Endothelial cell of umbilical vein (primary cell): ENCODE results near the gene SSR1. TPM values are rescaled to one million over a fixed set of nuclear protein-coding genes. Genes with fewer than 3 reads are reported as not detected.
"Not testable (repeated sequence)": the region's sequence is repeated elsewhere in the genome, so short reads cannot be mapped to it uniquely, and the experiment has no call there.

Source experiments
- Bru-seq: library from RNA; stranded (reverse); fragments of 400-500 nt; gene quantifications from one replicate; lab custom pipeline; 2021; lab: Mats Ljungman, UMichigan
- BruChase-seq, 2 experiments: library from RNA; stranded (reverse); fragments of 400-500 nt; gene quantifications; one replicate each; lab custom pipeline; 2021; lab: Mats Ljungman, UMichigan
- BruUV-seq: library from RNA; stranded (reverse); fragments of 400-500 nt; replicated peaks from 2 replicates; lab custom pipeline; 2021; lab: Mats Ljungman, UMichigan
- CTCF ChIA-PET: fragments of 300-600, 350-600 bp; sonication (Branson Sonifier 250); formaldehyde crosslinking; loops from one replicate; lab custom pipeline; 2021; ENCODE audit warnings: antibody characterized with exemption, inconsistent platforms; lab: Charles Lee
- POLR2A ChIA-PET: fragments of 300-600, 350-600 bp; sonication (Branson Sonifier 250); formaldehyde crosslinking; loops from one replicate; lab custom pipeline; 2021; ENCODE audit warnings: antibody characterized with exemption, inconsistent platforms; lab: Charles Lee
- DNase-seq: peaks from one replicate; pipeline ENCODE4 v3.0.0-alpha.2; 2011; ENCODE audit warnings: low read depth, low spot score
- FAIRE-seq: peaks from 2 replicates; lab custom pipeline; 2011; peaks lifted over from hg19 to GRCh38; lab: Jason Lieb, UNC
- H2AFZ ChIP-seq: 2 replicates; pipeline ENCODE4 v1.6.0; 2012; ENCODE audit warnings: low read depth, low read length, control low read depth, inconsistent platforms
- H3K27ac ChIP-seq: 2 replicates; pipeline ENCODE4 v1.5.1; 2011; ENCODE audit warnings: low read depth, mild to moderate bottlenecking, control low read depth, low read length, moderate library complexity; ENCODE audit not compliant: insufficient read depth
- H3K27me3 ChIP-seq, 2 experiments: 2 replicates each; pipeline versions ENCODE4 v1.6.0 to v1.6.1; 2011; ENCODE audit warnings: low read length in 2 of 2, mixed read lengths in 1 of 2; ENCODE audit not compliant: control insufficient read depth in 2 of 2, insufficient read depth in 2 of 2
- H3K36me3 ChIP-seq, 2 experiments: 2 replicates in 1 of 2; 3 replicates in 1 of 2; pipeline ENCODE4 v1.5.1; 2011; ENCODE audit warnings: low read length in 2 of 2, mild to moderate bottlenecking in 1 of 2, moderate library complexity in 1 of 2; ENCODE audit not compliant: control insufficient read depth in 2 of 2, insufficient read depth in 2 of 2; ENCODE audit errors: extremely low read depth in 1 of 2
- H3K4me1 ChIP-seq: 3 replicates; pipeline ENCODE4 v1.5.1; 2011; ENCODE audit warnings: mild to moderate bottlenecking, low read length; ENCODE audit not compliant: control insufficient read depth, insufficient read depth; ENCODE audit errors: extremely low read depth
- H3K4me2 ChIP-seq: 2 replicates; pipeline ENCODE4 v1.6.1; 2011; ENCODE audit warnings: low read length, control low read depth, mixed read lengths; ENCODE audit not compliant: insufficient read depth
- H3K4me3 ChIP-seq, 3 experiments: fragments of 200-600 bp in 1 of 3; sonication (generic), shearing (Covaris generic) in 1 of 3; replicated peaks in 1 of 3; 2 replicates each; pipeline ENCODE4 v1.5.1; 2011 to 2016; ENCODE audit warnings: control low read depth in 3 of 3, low read length in 3 of 3, mild to moderate bottlenecking in 2 of 3, inconsistent platforms in 1 of 3, low read depth in 1 of 3, moderate library complexity in 1 of 3; ENCODE audit not compliant: insufficient read depth in 1 of 3
- H3K79me2 ChIP-seq: 2 replicates; pipeline ENCODE4 v1.6.0; 2012; ENCODE audit warnings: low read length, inconsistent platforms; ENCODE audit not compliant: control insufficient read depth, insufficient read depth
- H3K9ac ChIP-seq: replicated peaks from 2 replicates; pipeline ENCODE3; 2011; ENCODE audit warnings: low read length, control low read depth; ENCODE audit not compliant: insufficient read depth; ENCODE audit errors: extremely low read depth
- H3K9me1 ChIP-seq: replicated peaks from 3 replicates; pipeline ENCODE4 v1.6.0; 2011; ENCODE audit warnings: mild to moderate bottlenecking, low read length; ENCODE audit not compliant: control insufficient read depth, insufficient read depth; ENCODE audit errors: extremely low read depth
- H3K9me3 ChIP-seq: replicated peaks from 2 replicates; pipeline ENCODE4 v1.5.1; 2012; ENCODE audit warnings: low read length, inconsistent platforms; ENCODE audit not compliant: control insufficient read depth, insufficient read depth
- H4K20me1 ChIP-seq: replicated peaks from 2 replicates; pipeline ENCODE3; 2011; ENCODE audit warnings: mild to moderate bottlenecking, low read length; ENCODE audit not compliant: control insufficient read depth, insufficient read depth; ENCODE audit errors: extremely low read depth
- CTCF ChIP-seq, 2 donors: IDR thresholded peaks; 1 replicate in 1 of 2; 2 replicates in 1 of 2; pipeline ENCODE4 v1.5.1; 2011; ENCODE audit warnings: low read length in 2 of 2, mild to moderate bottlenecking in 2 of 2, moderate library complexity in 2 of 2, control low read depth in 1 of 2, inconsistent platforms in 1 of 2, low read depth in 1 of 2; ENCODE audit not compliant: insufficient read depth in 1 of 2; ENCODE audit errors: extremely low read depth in 1 of 2
- EZH2 ChIP-seq: IDR thresholded peaks from 2 replicates; pipeline ENCODE4 v1.6.1; 2012; ENCODE audit warnings: borderline replicate concordance, low read depth, mild to moderate bottlenecking, moderate library complexity, low read length, inconsistent platforms; ENCODE audit not compliant: severe bottlenecking
- FOS ChIP-seq: IDR thresholded peaks from 2 replicates; pipeline ENCODE4 v1.6.1; 2011; ENCODE audit warnings: mild to moderate bottlenecking, low read length, moderate library complexity, borderline replicate concordance; ENCODE audit not compliant: insufficient read depth
- GATA2 ChIP-seq: IDR thresholded peaks from 2 replicates; pipeline ENCODE4 v1.7.0; 2011; ENCODE audit warnings: low read depth, mild to moderate bottlenecking, moderate library complexity, mixed read lengths, low read length; ENCODE audit not compliant: insufficient read length, insufficient read depth
- JUN ChIP-seq: IDR thresholded peaks from 2 replicates; pipeline ENCODE4 v1.6.1; 2011; ENCODE audit warnings: borderline replicate concordance, low read depth; ENCODE audit not compliant: insufficient read length, insufficient read depth
- MAX ChIP-seq: IDR thresholded peaks from 2 replicates; pipeline ENCODE4 v1.6.1; 2011; ENCODE audit not compliant: insufficient read depth, insufficient read length
- MYC ChIP-seq: IDR thresholded peaks from one replicate; pipeline ENCODE4 v1.6.1; 2011; ENCODE audit warnings: mild to moderate bottlenecking, low read depth, low read length
- POLR2A ChIP-seq: IDR thresholded peaks from 2 replicates; pipeline ENCODE4 v1.6.1; 2012; ENCODE audit warnings: low read depth, mild to moderate bottlenecking, control low read depth, low read length
- POLR2AphosphoS5 ChIP-seq: IDR thresholded peaks from 2 replicates; pipeline ENCODE4 v1.6.1; 2012; ENCODE audit warnings: low read depth, mild to moderate bottlenecking, control low read depth, low read length, moderate library complexity; ENCODE audit not compliant: insufficient read depth
- dilution Hi-C: fragments of 300-500 bp; cut with MboI; formaldehyde crosslinking; loops from one replicate; pipeline ENCODE4 v1.15.0; 2019; ENCODE audit warnings: low sequenced_read_pairs; ENCODE audit not compliant: extremely low pct_ligation_motif_present
- intact Hi-C: fragments of 100-400 bp; cut with micrococcal nuclease; formaldehyde crosslinking; loops from one replicate; pipeline ENCODE4 v1.10.0; 2022
- long read RNA-seq: library from polyadenylated mRNA; stranded (forward); transcript quantifications from one replicate; pipeline ENCODE4 v2.0.0, GENCODE V29; 2021
- polyA minus RNA-seq, 3 experiments: library from RNA; depleted of rRNA, polyadenylated mRNA; stranded (reverse); fragments of >200 nt; gene quantifications; 1 replicate in 1 of 3; 2 replicates in 2 of 3; pipeline ENCODE4 v1.2.3, GENCODE V29; 2011
- polyA plus RNA-seq, 4 experiments: library from polyadenylated mRNA; depleted of rRNA in 3 of 4; stranded (reverse) in 3 of 4; unstranded in 1 of 4; fragments of >200 nt; gene quantifications; 2 replicates each; pipeline versions ENCODE4 v1.2.1 to v1.2.3, GENCODE V29; 2011 to 2012; ENCODE audit warnings: missing spikeins in 1 of 4
- total RNA-seq: library from RNA; stranded (reverse); gene quantifications from 2 replicates; pipeline ENCODE4 v1.2.3, GENCODE V29; 2021

Gene SSR1
- total RNA-seq (149 and 187 TPM in 2 replicates), polyA plus RNA-seq (49.5 and 70.7 TPM in 2 replicates), polyA minus RNA-seq (133 and 152 TPM in 2 replicates), Bru-seq, nascent RNA (percentile 92 among the genes with signal in this experiment), BruChase-seq, experiment 1, labeled RNA remaining after a 6-hour chase (percentile 97 among the genes with signal in this experiment), BruChase-seq, experiment 2, labeled RNA remaining after a 2-hour chase (percentile 90 among the genes with signal in this experiment)
- 93.0 and 104 TPM in 2 replicates for polyA plus RNA-seq (2011; cell fraction: cytosol; rRNA removed)
- 55.9 and 65.0 TPM in 2 replicates for polyA plus RNA-seq (2011; cell fraction: nucleus; rRNA removed)
- polyA plus RNA-seq (2012), result 119 and 195 TPM in 2 replicates
- 60.4 TPM for polyA minus RNA-seq (2011; cell fraction: cytosol; rRNA and poly(A)+ RNA removed)
- polyA minus RNA-seq (2011; cell fraction: nucleus; rRNA and poly(A)+ RNA removed), result 33.8 and 38.7 TPM in 2 replicates
- long read RNA-seq, full-length matches to known transcripts, result 392 of 581 reads
- long read RNA-seq, partial matches to known transcripts, result 153 of 581 reads
- long read RNA-seq, other reads (novel, unspliced or antisense), result 36 of 581 reads

- H4K20me1 ChIP-seq, result no peaks in the 10 kb centered on the region
- TF ChIP-seq JUN, result no peak
- no peak for TF ChIP-seq GATA2
- TF ChIP-seq MAX, result peak; percentile 95
- peak; percentile 1 for TF ChIP-seq MYC
- peak; percentile 83 for TF ChIP-seq POLR2AphosphoS5
- TF ChIP-seq POLR2A, result peak; percentile 89
- TF ChIP-seq EZH2, result no peak
- no peak for TF ChIP-seq CTCF (IDR thresholded peaks at IDR 0.05; ENCODE audit: extremely low read depth in 1 of 2, insufficient read depth in 1 of 2, low read depth in 1 of 2, low read length in 2 of 2)
- TF ChIP-seq FOS, result no peak
- DNase-seq (peak; percentile 98), FAIRE-seq (peak; percentile 94)
- peak within 1 kb of the TSS; percentile 88 for H3K27ac ChIP-seq
- peak within 1 kb of the TSS; percentile 95 for H2AFZ ChIP-seq
- H3K27me3 ChIP-seq, result peaks cover 0 to 2% of the 10 kb centered on the region in 2 experiments
- dilution Hi-C loops, result no loop called here
- peak within 1 kb of the TSS; percentile 95 to 99 (median 98) for H3K4me3 ChIP-seq
- BruUV-seq, result no TSS peak
- ChIA-PET POLR2A (no interaction called here), CTCF (interaction anchor here (0.5 to 2.9 kb wide), 7 partner anchors 26 to 636 kb away, joined by 3 to 9 read pairs (median 3); partner anchors contain the start of genes CAGE1 and RIOK1)
- H3K9me3 ChIP-seq, result no peaks in the 10 kb centered on the region
- H3K9ac ChIP-seq, result peak within 1 kb of the TSS; percentile 99
- H3K4me2 ChIP-seq, result peak within 1 kb of the TSS; percentile 100
- H3K36me3 ChIP-seq, result peaks cover 7 to 11% of the 10 kb centered on the region in 2 experiments
- no peaks in the 10 kb centered on the region for H3K9me1 ChIP-seq
- H3K79me2 ChIP-seq, result peaks cover 50% of the 10 kb centered on the region
- peaks cover 16% of the 10 kb centered on the region for H3K4me1 ChIP-seq
- intact Hi-C loops, result loop anchor here (1.0 to 5.0 kb wide), 6 partner anchors 76 to 1306 kb away; partner anchors contain the start of genes BLOC1S5, CAGE1, NRN1 and RIOK1
Measured at GRCh38 chr6:7312616-7313504, at the start of gene SSR1. TSS of gene SSR1 (minus strand) at chr6:7313199. CDS start at chr6:7313120, 79 bp downstream.

GRCh38 chr6:7351916-7352315 lies 38.9 kb upstream of the SSR1 start:
- H3K27ac ChIP-seq, H3K4me2 ChIP-seq, dilution Hi-C loops, H3K36me3 ChIP-seq, H3K9ac ChIP-seq, H3K9me1 ChIP-seq, H2AFZ ChIP-seq, H4K20me1 ChIP-seq, H3K9me3 ChIP-seq, BruUV-seq, FAIRE-seq, intact Hi-C loops, CTCF ChIA-PET, POLR2A ChIA-PET, DNase-seq, H3K4me1 ChIP-seq, H3K79me2 ChIP-seq, H3K4me3 ChIP-seq, H3K27me3 ChIP-seq: not testable (repeated sequence)
